GM18526 (cell line): Measurements from ENCODE around the gene ZNF784.

Experiments
- POLR2A ChIP-seq: IDR thresholded peaks from 3 replicates; pipeline ENCODE4 v1.6.1; 2011; ENCODE audit not compliant: insufficient read length; ENCODE audit errors: extremely low read depth

Gene ZNF784

DNA sequence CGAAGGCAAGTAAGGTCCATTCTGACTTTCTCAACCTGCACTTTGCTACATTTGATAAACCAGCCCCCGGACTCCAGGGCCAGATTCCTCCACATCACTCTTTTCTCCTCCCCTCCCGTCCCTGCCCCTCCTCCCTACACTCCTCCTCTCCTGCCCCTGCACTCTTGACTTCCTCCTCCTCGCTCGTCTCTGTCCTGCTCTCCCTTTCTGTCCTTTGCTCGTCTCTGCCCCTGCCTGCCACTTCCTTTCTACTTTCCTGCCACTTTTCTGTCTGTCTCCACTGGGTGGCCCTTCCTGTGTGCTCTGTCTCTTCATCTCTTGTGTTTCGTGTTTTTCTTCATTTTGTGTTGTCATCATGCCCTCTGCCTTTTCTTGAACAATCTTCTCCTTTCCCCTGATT is 37.5 kb upstream of the ZNF784 start:
- TF ChIP-seq POLR2A, result no peak

DNA sequence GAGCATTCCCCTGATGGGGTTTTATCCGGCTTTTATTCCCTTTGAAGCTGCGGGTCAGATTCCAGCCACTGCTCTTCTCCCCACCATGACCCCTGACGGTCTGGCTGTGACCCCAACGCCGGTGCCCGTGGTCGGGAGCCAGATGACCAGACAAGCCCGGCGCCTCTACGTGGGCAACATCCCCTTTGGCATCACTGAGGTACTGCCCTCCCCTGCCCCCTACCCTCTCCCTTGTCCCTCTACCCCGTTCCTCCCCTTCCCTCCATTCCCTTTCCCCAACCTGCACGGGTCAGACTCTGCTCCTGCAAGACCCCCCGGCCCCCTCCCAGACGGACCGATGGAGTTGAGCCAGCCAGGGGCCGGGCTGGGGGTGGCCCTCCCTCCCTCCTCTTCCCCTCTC is 36.6 kb upstream of the ZNF784 start:
- no peak for TF ChIP-seq POLR2A

DNA sequence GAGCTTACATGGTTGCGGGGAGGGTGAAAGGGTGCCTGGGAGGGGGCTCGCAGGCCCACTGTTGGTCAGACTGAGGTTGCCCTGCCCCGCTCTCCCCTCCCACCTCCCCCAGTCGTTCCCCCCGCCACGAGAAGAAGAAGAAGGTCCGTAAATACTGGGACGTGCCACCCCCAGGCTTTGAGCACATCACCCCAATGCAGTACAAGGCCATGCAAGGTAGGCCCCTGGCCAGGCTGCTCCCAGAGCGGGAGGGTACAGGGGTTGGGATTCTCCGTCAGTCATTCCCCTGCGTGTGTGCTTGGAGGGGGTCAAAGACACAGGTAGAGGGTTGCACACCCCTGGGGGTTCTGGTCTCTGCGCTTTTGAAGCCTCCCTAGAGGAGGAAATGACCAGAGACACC is 36.0 kb upstream of the ZNF784 start:
- no peak for TF ChIP-seq POLR2A

DNA sequence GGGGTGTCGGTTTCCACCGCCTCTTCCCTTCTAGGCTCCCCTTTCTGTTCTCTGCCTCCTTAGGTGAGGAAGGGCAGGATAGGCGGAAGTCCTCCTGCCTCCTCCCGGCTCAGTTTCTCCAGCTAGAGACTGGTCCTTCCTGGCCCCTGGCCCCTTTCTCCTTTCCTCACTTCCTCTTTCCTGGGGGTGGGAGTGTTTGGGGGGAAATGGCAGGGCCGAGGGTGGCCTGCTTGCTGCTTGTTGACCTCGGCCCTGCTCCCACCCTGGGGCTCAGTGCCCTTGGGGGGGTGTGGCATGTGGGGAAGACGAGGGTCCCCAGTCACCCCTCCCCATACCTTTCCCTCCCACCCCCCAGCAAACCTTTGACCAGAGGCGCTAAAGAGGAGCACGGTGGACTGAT is 35.5 kb upstream of the ZNF784 start:
- TF ChIP-seq POLR2A, result no peak

DNA sequence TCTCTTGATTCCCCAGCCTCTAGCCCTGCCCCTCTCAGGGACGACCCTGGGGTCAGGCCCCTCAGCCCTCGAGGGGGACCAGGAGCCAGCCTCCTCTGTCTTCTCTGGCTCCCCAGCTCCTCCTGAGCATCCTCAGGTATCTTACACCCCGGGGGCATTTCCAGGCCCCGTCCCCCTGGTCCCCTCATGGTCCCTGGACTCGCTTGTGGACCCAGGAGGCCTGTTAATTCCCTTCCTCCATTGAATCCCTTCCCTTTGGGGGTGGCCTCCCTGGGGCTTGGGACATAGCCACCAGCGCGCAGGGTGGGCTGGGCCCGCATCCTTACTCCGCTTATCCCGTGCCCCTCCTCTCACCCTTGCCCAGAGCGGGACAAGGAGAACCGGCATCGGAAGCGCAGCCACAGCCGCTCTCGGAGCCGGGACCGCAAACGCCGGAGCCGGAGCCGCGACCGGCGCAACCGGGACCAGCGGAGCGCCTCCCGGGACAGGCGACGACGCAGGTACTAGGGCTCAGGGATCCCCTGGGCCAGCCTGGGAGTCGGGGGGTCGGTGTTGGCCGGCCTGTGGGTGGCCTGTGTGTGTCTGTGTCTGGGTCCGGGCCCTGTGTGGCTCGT is 34.6 kb upstream of the ZNF784 start:
- no peak for TF ChIP-seq POLR2A

DNA sequence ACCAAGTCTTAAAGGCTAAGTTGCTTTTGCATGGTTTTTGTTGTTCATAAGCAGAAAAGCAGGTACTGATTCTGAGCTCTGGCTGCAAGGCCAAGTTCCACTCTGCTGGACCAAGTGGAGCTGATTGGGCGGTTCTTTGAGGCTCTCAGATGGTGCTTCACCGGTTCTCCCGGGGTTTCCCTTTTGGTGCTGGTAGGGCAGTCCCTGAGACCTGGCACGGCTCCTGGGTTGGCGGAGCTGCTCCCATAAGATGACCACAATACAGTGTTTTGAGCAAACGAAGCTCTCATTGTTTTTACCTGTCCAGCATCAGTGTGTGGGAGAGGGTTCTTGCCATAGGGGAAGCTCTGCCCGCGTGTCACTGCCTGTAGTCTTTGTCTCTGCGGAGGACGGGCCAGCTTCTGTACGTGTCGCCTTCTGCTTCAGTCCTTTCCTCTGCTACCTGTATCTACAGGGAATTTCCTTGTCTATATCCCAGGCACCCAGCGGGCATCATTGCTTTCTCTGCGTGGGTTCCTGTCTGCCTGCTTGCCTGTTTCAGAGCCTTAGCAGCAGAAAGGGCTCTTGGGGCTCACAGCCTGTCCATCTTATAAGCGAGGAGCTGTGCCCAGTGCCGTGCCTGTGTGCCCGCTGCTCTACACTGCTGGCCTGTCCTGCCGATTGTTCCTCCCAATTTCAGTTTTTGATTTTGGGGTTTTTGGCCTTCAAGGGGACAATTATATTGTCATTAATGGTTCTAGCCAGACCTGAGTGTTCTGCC is 32.8 kb upstream of the ZNF784 start:
- no peak for TF ChIP-seq POLR2A

DNA sequence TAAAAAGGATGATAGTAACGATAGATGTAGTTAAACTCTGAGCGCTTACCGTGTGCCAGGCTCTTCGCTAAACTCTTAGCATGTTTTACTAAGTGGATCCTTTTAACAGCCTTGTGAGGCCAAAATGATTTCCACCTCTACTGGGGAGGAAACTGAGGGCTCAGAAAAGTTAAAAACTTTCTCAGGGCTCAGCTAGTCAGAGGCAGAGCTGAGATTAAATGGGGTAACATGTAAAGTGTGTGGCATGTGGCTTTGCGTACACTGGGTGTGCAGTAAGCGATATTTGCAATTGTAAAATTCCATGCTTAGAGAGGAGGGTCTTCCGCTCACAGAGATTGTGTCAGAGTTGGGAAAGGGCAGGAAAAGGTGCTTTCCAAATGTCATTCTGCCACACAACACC is 32.2 kb upstream of the ZNF784 start:
- TF ChIP-seq POLR2A, result no peak

DNA sequence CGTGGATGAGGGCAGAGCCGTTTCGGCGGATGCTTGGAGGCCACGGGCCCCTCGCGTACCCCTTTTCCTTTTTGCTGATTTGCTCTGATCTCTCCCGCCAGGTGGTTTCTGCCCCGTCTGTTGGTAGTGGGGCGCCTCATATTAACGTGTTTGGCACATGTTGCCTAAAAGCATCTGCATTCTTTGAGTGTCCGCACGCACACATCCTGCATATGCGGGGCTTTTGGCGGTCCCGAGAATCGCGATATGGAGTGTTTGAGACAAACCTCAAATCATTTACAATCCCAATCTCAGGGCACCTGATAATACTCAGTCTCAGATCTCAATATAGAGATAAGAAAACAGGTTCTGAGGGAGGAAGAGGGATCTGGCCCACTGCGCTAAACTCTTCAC is 31.3 kb upstream of the ZNF784 start:
- no peak for TF ChIP-seq POLR2A

DNA sequence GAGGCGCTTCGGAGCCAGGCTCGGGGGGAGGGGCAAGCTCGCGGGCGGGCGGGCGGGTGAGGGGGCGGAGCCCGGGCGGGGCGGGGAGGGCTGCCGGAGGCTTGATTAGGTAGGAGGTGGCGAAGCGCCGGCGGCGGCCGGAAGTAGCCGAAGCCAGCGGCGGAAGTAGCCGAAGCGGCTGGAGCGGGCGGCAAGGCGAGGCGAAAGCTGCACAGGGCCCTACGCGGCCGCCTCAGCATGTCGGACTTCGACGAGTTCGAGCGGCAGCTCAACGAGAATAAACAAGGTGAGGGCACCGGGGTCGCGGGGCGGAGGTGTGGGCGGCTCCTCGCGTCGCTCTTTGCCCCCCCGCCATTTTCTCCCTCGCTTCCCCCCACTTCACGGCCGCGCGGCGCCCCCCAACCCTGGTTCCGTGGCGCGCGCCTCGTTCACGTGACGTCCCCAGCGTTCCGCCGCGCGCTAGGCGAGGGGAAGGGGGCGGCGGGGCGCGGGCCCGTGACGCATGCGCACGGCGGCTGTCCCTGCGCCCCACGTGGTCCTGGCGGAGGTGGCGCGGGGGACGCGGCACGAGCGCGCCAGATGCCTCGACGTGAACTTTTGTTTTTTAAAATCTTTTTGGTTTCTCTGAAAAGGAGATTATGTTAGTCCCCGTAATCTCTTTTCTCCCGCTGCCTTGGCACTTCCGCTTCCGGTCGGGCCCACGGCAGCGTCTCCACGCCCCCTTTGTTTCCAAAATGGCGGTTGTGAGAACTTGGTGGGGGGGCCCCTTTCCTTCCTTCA is 30.7 kb upstream of the ZNF784 start, which contains the start of gene U2AF2:
Gene U2AF2 (plus strand): TSS at position 168 of the 780 bp plus-strand sequence. CDS start 70 bp downstream, at position 238.
- TF ChIP-seq POLR2A, result peak; percentile 69

DNA sequence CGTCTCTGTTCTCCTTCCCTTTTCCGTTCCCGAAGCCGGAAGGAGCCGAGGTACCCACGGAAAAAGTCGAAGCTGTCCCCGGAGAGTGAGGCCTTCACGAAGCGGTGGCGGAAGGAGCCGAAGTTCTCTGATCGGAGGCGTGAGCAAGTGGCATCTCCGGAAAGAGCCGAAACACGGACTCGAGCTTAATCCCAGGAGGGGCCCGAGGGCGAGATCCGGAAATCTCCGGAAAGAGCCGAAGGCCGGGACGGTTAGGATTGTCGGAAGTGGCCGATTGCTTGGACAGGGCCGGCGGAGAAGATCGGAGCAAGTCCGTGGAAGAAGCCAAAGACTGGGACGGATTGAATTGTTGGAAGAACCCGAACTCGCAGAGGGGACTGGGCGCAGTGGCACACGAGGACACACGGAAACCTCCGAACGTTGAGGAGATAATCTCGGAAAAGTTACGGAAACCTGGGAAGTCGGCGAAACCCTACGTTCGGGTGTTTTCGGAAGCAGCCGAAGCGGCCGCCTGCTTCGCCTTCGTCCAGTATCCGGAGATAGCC is 30.0 kb upstream of the ZNF784 start:
- TF ChIP-seq POLR2A, result no peak

DNA sequence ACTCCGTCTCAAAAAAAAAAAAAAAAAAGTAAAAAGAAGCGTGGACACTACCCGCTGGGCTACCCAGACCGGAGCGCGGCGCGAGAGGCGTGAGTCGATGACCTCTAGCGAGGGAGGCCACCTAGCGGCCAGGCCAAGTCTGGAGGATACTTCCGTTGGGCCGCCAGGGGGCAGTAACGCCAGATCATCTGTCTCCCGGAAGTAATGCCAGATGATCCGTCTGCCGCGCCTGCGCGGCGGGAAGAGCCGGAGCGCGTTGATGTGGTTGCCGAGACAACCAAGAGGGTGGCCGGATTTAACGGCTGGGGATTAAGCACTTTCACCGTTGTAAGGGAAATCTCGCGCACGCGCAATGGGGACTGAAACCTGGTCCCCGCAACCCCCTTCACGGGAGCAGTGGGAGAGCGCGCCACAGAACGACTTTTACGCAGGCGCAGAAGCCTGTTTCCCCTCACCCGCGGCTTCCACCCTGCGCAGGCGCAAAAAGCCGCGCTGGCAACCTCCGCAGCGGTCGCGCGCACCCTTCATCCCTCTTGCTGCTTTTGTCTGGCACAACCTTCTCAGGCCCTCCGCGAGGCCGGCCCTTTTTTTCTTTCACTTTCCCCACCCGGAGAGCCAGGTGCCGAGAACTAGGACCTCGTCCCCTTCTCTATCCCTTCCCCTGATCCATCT is 29.4 kb upstream of the ZNF784 start:
- TF ChIP-seq POLR2A, result peak; percentile 83

DNA sequence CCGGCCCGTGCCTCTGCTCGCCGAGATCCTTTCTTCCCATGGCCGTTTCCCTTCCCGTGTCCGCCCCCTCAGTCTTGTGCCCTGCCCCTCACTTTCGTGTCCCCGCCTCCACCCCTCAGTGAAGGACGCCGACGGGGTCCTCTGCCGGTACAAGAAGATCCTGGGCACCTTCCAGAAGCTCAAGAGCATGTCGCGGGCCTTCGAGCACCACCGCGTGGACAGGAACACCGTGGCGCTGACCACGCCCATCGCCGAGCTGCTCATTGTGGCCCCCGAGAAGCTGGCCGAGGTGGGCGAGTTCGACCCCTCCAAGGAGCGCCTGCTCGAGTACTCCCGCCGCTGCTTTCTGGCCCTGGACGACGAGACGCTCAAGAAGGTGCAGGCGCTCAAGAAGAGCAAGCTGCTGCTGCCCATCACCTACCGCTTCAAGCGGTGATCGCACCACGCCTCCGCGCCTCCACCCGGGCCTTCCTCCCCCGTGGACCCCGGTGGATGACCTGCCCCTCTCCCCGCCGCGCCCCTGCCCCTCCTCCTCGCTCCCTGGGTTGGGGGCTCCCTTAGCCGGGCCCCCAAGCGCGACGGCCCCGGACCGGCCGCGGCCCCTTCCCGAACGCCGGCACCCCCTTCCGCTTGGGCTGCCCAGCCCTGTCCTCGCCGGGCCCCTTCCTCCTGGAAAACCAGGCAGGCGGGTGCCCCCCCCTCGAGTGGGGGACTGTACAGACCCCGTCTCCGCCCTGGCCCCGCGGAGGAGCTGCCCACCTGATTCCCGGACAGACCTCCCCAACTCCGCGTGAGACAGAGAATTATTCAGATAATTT is 28.2 kb upstream of the ZNF784 start:
- no peak for TF ChIP-seq POLR2A

DNA sequence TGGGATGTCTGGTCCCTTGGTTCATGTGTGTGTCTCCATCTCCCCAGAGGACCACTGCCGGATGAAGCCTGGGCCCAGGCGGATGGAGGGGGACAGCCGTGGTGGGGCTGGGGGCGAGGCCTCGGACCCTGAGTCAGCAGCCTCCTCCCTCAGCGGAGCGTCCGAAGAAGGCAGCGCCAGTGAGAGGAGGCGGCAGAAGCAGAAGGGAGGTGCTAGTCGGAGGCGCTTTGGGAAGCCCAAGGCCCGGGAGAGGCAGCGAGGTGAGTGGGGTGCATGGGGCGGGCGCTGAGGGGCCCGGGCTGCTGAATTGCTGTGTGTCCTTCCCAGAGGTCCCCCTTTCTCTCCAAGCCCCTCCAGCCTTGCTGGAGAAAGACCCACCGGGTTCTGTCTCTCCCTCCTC is 26.9 kb upstream of the ZNF784 start:
- TF ChIP-seq POLR2A, result no peak

DNA sequence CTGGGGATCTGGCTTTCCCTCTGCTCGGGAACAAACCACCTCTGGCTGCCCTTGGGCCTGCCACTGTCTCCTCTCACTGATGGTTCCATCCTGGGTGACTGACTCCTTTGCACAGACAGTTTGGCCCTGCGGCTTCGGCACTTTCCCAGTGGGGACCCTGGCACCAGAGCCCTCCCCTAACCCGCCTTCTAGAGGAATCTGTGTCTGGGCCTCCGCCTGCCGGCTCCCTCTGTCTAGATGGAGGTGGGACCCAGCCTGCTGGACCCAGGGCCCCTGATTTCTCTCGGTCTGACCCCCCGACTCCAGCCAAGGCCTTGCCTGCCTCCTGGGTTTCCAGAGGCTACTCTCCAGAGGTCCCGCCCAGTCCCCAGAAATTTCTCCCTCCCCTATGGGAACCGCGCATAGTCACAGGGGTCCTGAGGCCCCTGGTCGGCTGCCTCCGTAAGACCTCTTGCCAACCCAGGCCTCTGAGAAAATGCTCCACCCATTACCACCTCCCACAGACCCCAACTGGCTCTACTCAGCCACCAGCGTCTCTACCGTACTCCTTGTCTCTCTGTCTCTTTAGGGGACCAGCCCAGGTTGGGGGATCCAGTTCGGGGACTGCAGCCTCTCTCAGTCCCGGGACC is 26.4 kb upstream of the ZNF784 start:
- no peak for TF ChIP-seq POLR2A
